ENCODE results near the gene SETD1A.

Gene SETD1A

DNA sequence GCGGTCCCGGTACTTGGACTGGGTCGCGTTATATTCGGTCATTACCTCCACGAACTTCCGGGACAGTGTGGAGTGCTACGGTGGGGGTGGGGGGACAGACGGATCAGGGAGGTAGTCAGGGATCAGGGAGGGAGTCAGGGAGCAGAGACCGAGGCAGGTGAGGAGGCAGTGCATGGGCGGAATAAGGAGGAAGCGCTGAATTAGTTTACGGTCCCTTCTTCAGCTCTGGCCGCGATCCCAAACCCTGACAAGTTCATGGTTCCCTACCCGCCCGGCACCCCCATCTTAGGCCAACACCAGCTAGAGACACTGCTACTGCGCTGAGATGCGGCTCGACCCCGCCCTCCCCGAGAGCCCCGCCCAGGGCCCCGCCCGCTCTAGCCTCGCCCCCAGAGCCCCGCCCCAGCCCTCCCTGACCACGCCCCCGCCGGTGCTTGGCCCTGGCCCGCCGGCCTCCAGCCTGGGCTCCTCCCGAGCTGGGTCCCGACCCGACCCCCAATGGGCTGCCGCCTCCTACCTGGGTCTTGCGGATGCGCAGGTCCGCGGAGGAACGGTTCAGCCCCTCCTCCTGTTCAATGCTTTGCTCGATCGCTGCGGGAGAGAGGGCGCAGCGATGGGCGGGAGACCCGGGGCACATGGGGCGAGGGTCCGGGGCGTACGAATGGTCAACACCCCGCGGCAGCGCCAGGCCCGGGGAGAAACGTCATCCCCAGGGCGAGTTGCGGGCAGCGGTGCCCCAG lies 39.6 kb downstream of the SETD1A start:
- peak; percentile 69 to 80 (median 78) for DNase-seq (ENCODE audit: low read depth in 2 of 3, low spot score in 1 of 3)

- no peak for DNase-seq (ENCODE audit: low read depth in 2 of 3, low spot score in 1 of 3)
These were observed 40.5 kb downstream of the SETD1A start for GRCh38 chr16:30997725-30998711.

GRCh38 chr16:30998852-30999761 lies 41.6 kb downstream of the SETD1A start:
- DNase-seq (ENCODE audit: low read depth in 2 of 3, low spot score in 1 of 3) = no peak

GRCh38 chr16:31000671-31001382 lies 43.3 kb downstream of the SETD1A start:
- DNase-seq (ENCODE audit: low read depth in 2 of 3, low spot score in 1 of 3) = no peak

GRCh38 chr16:31001507-31002249 lies 44.1 kb downstream of the SETD1A start:
- DNase-seq (ENCODE audit: low read depth in 2 of 3, low spot score in 1 of 3) = no peak

- no peak for DNase-seq (ENCODE audit: low read depth in 2 of 3, low spot score in 1 of 3)
These were observed 44.7 kb downstream of the SETD1A start for GRCh38 chr16:31002250-31002700.

DNA sequence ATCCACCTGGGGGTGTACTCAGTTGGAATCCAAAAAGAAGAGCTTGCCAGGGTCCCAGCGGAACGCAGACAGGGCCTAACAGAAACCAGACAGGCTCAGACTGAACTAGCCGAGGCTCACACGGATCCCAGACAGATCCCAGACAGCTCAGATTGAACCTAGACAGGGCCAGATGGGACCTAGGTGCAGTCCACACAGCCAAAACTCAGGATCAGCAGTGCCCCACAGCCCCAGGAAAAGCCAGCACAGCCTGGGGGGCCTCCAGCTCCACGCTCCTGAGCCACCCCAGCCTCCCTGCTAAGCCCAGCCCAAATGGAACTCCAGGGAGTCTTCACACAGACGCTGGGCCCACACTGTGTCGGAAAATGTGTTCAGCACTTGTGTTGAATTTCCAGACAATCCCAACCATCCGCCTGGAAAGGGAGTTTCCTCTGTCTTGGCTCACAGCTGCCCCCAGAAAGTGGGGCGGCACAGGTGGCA lies 45.3 kb downstream of the SETD1A start:
- DNase-seq (ENCODE audit: low read depth in 2 of 3, low spot score in 1 of 3) = no peak

DNA sequence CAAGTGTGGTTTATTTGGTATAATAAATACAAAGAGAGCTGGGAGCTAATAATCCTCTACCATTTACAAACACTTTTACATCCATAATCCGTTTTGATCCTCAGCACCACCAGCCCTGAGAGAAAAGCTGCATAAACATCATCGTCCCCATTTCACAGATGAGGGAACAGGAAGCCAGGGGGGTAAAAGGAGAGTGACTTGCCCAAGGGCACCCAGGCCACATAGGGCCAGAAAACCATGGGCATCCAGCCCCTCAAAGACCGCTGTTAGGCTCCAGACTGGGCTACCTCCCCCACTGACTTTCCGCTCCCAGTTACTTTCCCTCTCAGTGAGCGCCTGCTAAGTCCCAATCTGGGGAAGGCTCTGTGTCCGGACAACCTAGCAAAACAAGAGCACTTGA lies 46.2 kb downstream of the SETD1A start:
- no peak for DNase-seq (ENCODE audit: low read depth in 2 of 3, low spot score in 1 of 3)

DNA sequence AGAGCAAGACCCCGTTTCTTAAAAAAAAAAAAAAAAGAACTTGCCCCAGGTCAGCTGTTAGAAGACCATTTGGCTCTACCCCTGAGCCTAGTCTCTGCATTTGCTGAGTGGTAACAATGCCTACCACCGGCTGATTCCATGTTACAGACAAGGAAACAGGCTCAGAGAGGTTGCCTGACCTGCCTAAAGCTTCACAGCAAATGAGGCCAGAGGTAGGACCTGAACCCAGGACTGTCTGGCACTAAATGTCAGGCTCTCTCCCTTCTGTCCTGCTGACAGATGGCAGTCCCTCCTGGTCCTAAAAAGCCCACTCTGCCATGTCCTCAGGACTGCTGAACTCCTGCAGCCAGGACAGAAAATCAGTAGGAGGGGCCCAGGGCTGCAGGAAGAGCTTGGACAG lies 47.1 kb downstream of the SETD1A start:
- DNase-seq (ENCODE audit: low read depth in 2 of 3, low spot score in 1 of 3) = no peak

DNA sequence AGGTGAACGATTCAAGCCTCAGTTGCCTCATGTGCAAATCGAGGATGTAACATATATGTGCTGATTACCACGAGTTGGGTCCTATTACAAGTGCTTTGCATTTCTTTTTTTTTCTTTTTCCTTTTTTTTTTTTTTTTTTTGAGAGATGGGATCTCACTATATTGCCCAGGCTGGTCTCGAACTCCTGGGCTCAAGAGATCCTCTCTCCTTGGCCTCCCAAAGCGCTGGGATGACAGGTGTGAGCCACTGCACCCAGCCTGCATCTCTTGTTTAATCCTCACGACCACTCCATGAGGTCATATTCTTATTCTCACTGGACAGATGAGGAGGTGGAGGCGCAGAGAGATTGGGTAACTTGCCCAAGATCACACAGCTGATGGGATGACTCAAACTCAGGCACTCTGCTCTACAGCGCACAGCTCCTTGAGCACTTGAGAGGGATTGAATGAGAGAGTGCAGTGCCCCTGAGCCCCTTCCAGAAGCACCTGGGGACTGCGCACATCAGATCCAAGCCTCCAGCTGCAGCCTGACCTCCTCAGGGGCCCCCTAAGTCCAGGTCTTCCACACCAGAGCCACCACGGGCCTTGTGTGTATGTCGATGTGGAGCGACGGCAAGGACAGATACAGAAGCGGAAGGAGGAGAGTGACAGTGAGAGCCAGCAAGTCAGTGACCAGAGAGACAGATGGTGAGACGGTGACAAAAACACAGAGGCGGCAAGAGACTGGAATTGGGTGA lies 48.0 kb downstream of the SETD1A start:
- DNase-seq (ENCODE audit: low read depth in 2 of 3, low spot score in 1 of 3) = no peak

DNA sequence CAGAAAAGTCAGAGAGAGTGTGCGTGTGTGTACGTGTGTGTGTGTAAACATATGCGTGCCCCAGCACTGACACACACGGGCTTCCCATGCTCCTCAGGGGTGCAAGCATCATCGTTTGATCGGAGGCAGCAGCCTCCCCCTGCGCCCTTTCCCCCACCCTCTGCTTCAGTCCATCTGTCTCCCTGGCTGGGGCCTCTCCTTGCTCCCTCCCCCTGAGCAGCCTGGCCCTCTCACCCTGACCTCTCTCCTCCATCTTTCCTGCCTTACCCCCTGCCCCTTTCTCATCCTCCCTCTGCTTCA lies 48.5 kb downstream of the SETD1A start:
- DNase-seq (ENCODE audit: low read depth in 2 of 3, low spot score in 1 of 3) = no peak

GRCh38 chr16:31006589-31006988 lies 49.0 kb downstream of the SETD1A start:
- no peak for DNase-seq (ENCODE audit: low read depth in 2 of 3, low spot score in 1 of 3)

DNA sequence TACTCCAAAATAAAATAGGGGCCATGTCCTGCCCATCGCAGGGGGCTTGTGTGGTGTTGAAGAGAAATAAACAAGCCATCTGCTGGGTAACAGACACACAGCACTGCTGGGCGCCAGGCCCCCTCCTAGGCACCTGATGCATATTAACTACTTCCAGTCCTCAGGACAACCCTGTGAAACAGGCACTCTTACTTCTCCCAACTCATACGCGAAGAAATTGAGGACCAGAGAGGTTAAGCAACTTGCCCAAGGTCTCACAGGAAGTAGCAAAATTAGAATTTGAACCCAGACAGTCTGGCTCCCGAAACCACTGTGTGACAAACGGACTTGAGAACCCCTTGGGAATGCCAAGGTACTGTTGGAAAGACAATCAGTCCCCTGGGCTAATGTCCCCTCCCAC lies 50.1 kb downstream of the SETD1A start:
- DNase-seq (ENCODE audit: low read depth in 2 of 3, low spot score in 1 of 3) = no peak

GRCh38 chr16:31008149-31008548 lies 50.6 kb downstream of the SETD1A start:
- DNase-seq (ENCODE audit: low read depth in 2 of 3, low spot score in 1 of 3) = no peak

DNA sequence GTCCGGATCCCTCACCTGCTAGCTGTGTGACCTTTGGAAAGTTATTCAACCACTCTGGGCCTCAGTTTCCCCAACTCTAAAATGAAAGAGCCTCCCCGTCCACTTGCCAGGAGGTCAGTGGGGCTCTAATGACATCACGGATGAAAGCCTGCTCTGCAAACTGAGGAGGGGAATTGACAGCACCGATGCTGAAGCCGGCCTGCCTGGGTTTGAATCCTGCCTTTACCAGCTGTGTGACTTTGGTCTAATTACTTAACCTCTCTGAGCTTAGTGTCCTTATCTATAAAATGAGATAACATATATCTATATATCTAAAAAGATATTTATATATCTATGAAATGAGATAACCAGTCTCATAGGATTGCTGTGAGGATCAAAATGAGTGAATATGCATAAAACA lies 51.0 kb downstream of the SETD1A start:
- DNase-seq (ENCODE audit: low read depth in 2 of 3, low spot score in 1 of 3) = no peak

GRCh38 chr16:31009120-31009519 lies 51.6 kb downstream of the SETD1A start:
- no peak for DNase-seq (ENCODE audit: low read depth in 2 of 3, low spot score in 1 of 3)

- no peak for DNase-seq (ENCODE audit: low read depth in 2 of 3, low spot score in 1 of 3)
These were observed 52.5 kb downstream of the SETD1A start for GRCh38 chr16:31009894-31010584.

DNA sequence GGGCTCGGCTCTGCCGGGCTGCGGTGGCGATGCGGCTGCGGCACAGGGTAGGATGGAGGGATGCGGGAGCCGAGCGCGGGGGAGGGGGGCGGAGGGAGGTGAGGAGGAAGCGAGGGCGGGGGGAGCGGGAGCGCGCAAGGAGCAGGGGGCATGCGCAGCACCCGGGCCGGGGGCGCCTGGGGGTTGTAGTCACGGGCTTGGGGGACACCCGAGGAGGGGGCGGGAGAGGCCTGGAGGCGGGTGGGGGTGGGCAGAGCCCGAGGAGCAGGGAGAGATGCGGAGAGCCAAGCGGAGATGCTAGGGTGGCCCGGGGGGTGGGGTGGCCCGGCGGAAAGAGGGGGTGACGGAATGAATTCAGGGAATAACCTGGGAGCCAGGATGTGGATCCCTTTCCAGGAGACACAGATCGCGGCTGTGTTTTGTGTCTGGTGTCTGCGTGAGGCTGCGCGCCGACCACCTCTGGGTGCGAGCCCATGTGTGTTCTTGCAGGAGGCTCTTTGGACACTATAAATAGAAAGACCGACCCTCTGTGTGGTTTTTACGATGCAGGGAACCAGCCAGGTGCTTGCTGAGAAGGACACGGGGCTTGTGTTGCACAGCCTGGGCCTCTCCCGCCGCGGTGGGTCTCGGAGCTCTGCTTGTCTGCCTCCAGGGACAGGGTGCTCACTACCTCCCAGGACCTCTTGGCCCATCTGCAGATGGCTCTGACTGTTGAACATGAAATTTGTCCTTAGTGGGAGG lies 53.2 kb downstream of the SETD1A start, which contains the start of gene STX1B:
Gene STX1B (minus strand): TSS at position 54 of the 741 bp plus-strand sequence. CDS start 242 bp downstream, outside the sequence.
- peak in 2 of 3 donors; percentile 20 to 28 for DNase-seq (ENCODE audit: low read depth in 2 of 3, low spot score in 1 of 3)

Data from stimulated activated CD4-positive, alpha-beta T cell treated with anti-CD3 and anti-CD28 coated beads, Interleukin-12 subunit alpha, Interleukin-12 subunit beta, amount 100 ng/mL, for 48 hours (primary cell).